Peyer's patch (tissue), 4 donors: ENCODE data around the gene ACSL5.

Experiments
- POLR2A ChIP-seq, 2 donors: fragments of 450-650 bp; IDR thresholded peaks; one replicate each; pipeline ENCODE4 v1.5.1; 2017; ENCODE audit warnings: antibody characterized with exemption in 2 of 2, mild to moderate bottlenecking in 2 of 2, moderate library complexity in 2 of 2
- TF ChIP-seq, protein P1 (sequence below), 6 experiments: fragments of 450-650 bp in 4 of 6; fragments of 200-600 bp in 2 of 6; sonication (generic) in 1 of 6; IDR thresholded peaks; one replicate each; pipeline ENCODE4 v1.5.1; 2017 to 2019; ENCODE audit warnings: antibody characterized with exemption in 6 of 6, mild to moderate bottlenecking in 3 of 6, moderate library complexity in 1 of 6

DNA sequence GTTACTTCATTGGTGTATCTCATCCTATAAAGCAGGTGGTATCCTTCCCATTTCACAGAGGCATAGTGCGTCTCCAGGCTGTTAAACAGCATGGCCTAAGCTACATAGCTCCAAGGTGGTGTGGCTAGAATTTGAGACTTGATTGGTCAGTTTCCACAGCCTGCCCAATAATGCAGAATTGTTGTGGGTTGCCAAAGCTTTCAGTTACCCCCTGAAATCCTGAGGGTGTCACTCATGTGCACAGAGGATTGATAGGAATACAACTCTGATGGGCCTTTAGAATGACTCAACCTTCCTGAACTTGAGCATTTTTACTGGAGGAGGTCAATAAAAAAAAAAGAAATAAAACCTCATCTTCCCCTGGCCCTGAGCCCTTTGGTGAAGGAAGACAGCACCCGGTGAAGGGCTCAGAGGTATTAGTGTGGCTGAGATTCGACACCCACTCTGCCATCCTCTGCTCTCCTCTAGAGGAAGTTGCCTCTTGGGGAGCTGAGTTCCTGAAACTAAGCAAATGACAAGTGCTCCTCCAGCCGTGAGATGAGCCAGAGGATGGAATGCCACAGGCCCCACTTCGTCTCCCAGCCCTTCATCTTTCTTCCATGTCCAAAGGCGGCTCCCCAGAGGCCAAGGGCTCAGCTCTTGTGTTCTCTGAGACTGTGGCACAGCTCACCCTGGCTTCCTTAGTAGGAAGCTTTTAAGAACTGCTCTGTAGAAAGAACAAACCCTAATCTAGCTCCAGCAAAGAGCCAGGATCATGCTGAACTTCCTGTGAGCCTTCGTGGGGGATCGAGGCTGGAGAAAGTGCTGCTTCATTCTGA is 1.0 kb downstream of the ACSL5 start:
- TF ChIP-seq, protein P1, sequence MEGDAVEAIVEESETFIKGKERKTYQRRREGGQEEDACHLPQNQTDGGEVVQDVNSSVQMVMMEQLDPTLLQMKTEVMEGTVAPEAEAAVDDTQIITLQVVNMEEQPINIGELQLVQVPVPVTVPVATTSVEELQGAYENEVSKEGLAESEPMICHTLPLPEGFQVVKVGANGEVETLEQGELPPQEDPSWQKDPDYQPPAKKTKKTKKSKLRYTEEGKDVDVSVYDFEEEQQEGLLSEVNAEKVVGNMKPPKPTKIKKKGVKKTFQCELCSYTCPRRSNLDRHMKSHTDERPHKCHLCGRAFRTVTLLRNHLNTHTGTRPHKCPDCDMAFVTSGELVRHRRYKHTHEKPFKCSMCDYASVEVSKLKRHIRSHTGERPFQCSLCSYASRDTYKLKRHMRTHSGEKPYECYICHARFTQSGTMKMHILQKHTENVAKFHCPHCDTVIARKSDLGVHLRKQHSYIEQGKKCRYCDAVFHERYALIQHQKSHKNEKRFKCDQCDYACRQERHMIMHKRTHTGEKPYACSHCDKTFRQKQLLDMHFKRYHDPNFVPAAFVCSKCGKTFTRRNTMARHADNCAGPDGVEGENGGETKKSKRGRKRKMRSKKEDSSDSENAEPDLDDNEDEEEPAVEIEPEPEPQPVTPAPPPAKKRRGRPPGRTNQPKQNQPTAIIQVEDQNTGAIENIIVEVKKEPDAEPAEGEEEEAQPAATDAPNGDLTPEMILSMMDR (IDR thresholded peaks at IDR 0.05): peak in 1 of 6 experiments; percentile 26
- peak in 1 of 2 donors; percentile 45 for TF ChIP-seq POLR2A (IDR thresholded peaks at IDR 0.05)
